Stimulated activated CD8-positive, alpha-beta memory T cell treated with anti-CD3 and anti-CD28 coated beads, Interleukin-7, amount 100 ng/mL, for 48 hours (primary cell): ENCODE measurements around the gene MTSS2.

ENCODE experiments used
- DNase-seq, 2 donors: peaks; one replicate each; pipeline ENCODE4 v3.0.0-alpha.2; 2020; ENCODE audit warnings: low read depth in 1 of 2; ENCODE audit errors: extremely low read depth in 1 of 2

The MTSS2 gene, protein sequence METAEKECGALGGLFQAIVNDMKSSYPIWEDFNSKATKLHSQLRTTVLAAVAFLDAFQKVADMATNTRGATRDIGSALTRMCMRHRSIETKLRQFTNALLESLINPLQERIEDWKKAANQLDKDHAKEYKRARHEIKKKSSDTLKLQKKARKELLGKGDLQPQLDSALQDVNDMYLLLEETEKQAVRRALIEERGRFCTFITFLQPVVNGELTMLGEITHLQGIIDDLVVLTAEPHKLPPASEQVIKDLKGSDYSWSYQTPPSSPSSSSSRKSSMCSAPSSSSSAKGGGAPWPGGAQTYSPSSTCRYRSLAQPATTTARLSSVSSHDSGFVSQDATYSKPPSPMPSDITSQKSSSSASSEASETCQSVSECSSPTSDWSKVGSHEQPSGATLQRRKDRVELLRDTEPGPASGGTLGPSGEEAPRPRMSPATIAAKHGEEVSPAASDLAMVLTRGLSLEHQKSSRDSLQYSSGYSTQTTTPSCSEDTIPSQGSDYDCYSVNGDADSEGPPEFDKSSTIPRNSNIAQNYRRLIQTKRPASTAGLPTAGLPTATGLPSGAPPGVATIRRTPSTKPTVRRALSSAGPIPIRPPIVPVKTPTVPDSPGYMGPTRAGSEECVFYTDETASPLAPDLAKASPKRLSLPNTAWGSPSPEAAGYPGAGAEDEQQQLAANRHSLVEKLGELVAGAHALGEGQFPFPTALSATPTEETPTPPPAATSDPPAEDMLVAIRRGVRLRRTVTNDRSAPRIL

DNA sequence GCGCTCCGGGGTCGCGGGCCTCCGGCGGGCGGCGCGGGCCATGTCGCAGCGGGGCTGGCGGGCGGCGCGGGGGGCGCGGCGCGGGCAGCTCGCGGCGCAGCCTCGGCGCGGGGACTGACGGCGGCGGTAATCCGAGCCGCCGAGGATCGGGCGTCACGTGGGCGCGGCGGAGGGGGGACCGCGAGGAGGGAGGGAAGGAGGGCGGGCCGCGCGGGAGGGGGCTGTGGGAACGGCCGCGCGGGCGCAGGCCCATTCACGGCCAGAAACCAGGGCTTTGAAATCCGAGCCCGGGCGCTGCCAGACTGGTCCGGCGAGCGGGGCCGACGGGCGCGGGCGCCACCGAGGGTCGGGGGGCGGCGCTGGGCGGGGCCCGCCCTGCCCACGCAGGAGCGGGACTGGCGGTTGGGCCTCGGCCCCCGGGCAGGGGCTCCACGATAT lies at the start of gene MTSS2:
Gene MTSS2 (minus strand): TSS at position 116 of the 438 bp plus-strand sequence. CDS start 262 bp downstream, outside the sequence.
- DNase-seq = no peak

DNA sequence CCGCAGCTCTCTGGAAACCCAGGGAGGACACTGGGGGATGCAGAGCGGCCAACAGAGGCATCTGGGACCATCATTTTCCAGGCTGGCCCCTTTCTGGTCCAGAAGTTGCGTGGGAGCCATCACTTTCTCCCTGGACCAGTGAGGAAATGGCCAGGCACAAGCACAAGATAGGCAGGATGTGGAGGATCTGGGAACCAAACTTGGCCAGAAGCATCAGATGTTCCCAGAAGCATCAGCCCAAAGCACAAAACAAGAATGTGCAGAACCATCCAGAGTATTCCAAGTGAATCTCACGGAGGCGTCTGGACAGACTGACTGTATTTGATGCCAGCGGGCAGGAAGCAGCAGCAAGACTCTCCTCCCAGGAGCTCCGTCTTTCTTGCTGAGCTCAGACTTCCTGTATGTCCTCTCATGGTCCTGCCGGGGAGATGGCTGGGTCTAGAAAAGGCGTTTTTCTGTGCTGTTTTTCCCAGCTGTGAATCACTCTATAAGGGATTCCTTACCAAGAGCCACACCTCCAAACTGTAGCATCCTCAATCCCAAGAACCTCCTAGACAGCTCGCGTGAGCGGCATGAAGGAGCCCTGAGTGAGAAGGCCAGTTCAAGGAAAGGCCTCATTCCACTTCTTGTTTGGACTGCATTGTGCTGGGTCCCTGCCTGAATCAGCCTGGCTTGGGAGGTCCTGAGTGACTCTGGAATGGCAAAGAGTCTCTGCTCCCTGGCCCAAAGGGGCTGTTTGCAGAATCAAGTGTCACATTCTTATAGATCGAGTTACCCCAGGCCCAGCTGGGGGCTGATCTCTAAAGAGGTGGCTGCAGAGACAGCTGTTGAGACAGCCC lies 49.5 kb upstream of the MTSS2 start:
- no peak for DNase-seq

DNA sequence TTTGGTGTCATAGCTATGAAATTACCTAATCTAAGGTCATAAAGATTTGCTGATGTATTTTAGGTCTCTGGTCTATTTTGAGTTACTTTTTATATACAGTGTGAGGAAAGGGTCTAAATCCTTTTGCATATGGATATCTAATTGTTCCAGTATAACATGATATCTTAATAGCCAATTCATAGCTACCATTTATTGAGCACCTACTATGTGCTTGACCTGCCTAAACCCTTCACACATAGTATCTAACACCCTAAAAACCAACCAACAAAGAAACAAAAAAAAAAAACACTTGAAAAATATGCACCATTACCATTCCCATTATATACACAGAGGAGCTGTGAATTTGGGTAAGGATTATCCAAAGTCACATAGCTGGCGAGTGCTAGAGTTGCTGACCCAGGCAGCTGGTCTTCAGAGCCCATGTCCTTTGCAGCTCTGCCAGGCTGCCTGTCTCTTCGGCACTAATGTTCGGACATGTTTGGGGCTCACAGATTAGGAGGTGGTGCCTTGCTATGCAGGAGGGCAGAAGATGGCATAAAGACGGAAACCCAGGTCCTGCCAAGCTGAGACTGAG lies 48.8 kb upstream of the MTSS2 start:
- DNase-seq = no peak

DNA sequence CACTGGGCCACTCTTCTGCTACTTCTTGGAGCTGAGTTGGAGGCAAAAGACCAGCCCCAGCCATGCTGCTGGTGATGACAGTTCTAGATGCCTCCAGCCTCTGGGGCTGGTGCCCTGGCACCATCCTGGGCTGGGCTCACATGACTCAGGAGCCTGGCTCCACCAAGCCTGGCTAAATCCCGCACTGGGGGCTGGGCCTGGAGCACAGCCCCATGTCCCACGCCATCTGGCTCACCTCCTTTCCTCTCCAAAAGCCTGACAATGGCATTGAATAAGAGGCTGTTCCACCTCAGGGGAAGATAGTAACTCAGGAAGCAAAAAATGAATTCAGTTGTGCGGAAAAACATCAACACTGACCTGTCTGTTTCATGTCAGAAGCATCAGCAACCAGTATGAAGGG lies 45.1 kb upstream of the MTSS2 start:
- DNase-seq = no peak

DNA sequence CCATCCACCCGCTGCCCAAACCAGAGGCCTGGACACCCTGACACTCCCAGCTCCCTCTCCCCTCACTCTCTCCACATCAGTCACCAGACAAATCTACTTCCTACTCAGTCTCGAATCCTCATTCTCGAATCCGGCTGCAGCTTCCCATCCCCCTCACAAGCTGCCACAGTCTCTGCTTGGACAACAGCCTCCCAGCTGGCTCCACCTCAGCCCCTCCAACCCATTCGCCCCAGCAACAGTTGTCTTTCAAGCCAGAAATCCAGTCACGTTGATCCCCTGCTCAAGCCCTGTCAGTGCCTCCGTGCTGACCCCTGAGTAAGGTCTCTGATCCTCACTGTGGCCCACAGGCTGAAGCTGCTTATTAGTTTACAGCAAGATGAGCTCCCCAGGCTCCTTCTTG lies 44.2 kb upstream of the MTSS2 start:
- DNase-seq = no peak

DNA sequence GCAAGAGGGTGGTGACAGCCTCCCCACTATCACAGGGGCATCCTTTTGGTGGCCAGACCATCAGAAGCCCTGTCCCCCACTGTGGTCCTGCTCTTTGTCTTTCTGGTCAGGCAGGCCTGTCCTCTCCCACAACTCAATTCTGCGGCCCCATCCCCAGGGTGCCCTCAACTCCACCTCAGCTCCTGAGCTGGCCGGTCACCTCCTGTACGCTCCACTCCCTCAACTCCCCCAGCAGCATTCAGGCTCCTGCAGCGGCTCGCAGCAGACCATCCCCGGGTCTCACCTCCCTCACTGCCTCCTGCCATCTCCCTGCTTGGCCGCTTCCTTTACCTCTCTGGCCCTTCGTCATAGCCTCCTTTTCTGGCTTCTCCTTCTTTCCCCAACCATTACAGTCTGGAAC lies 43.4 kb upstream of the MTSS2 start:
- DNase-seq = no peak

DNA sequence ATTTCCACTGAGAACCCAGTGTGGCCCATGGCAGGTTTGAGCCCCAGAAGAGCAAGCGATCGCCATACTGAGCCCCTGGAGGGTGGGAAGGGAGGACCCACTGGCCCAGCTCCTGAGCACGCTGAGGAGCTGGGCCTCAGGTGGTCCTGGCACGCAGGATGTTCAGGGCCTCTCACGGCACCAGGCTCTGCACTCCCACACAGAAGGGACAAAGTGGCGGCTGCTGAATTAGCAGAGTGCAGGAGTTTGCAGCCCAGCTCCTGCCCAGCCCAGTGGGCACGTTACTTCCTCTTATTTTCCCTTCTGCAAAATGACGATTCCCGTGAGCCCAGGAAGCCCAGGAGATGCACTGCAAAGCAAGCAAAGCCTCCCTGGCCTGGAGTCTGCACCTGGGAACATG lies 42.3 kb upstream of the MTSS2 start:
- DNase-seq = no peak

DNA sequence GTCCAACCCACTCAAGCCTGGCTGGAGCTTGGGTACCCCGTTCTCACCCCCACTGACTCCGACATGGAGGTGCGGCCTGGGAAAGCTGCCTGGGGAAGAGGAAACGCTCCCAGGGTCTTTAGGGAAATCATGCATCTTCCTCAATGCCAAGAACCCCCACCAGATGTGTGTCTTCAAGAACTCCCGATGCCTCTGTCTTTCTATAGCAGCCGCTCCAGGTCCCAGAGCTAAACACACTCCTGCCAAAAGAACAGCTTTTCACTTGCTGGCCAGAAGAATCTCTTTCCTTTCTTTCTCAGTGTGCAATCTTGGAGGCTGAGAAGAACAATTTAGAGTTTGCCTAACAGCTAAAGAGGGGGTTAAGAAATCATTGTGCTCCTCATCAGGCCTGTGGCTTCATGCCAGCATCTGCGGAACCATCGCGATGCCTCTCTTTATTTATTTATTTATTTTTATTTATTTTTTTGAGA lies 41.1 kb upstream of the MTSS2 start:
- DNase-seq = no peak

DNA sequence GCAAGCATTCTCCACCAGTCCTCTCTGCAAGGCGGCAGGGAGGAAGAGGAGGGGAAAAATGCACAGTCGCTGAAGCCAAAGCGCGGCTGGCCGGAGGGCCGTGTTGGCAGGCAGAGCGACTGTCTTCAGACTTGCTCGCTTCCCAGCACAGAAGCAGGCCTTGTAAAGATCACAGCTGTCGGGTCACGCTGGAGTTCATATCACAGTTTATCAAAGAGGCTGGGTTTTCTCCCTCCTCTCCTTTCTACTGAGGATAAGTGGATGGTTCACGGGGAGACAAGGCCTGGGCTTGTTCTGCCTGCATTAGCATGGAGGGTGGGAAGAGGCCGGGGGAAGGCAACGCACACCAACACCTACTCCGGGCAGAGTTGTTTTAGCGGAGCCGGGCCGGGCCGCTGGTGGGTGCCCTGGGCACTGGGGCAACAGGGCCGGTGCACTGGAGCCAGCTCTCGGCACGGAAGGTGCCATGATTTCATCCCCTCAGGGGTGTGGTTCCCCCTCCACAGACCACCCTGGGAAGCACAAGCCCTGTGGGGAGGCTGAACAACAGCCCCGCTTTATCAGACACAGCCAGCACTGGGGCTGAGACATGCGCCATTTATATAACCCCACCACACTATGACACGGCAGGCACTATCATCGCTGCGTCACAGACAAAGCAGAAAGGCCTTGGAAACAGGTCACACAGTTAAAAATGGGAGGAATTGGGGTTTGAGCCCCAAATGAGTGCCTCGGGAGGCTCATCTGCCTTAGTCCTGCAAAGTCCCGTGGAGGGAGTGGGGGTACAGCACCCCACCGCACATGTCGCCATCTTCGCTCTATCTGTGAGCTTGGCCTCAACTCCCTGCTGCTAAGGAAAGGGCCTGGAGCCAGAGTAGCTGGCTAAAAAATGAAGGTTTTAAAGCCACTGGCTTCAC lies 40.3 kb upstream of the MTSS2 start:
- DNase-seq = no peak

DNA sequence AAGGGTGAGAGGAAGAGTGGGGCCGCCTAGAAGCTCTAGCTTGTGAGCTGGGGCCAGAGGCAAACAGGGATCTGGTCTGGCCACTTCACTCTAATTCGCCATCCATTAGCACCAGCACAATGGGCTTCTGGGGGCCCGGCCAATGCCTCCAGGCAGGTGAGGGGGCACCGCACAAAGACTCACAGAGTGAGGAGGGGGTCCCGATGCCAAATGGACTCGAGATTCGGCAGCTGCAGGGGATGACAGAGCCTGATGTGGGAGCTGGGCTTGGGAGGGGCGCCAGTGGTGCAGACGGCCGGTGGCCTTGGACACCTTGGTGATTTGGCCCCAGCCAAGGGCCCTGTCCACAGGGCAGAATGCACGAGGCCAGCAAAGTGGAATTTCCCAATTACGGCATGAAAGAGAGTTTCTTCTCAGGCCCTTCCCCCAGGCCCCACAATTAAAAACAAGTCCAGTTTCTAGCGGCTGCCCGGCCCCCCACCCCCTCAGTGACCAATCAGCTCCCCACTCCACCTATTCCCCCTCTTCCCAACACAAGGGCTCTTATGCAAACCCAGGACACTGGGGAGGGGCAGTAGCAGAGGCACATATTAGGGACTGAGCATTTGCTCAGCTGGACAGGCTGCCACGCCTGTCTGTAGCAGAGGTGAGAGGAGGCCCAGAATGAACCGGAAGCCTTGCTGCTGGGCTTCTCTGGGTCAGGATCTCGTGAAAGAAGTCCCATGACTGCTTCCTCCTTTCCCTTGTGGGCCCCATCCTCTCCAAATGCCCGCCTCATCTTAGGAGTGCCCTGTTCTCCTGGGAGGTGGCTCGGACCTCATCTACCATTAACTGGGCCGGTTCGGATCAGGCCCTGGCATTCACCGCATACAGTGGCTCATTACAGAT lies 39.4 kb upstream of the MTSS2 start:
- no peak for DNase-seq

DNA sequence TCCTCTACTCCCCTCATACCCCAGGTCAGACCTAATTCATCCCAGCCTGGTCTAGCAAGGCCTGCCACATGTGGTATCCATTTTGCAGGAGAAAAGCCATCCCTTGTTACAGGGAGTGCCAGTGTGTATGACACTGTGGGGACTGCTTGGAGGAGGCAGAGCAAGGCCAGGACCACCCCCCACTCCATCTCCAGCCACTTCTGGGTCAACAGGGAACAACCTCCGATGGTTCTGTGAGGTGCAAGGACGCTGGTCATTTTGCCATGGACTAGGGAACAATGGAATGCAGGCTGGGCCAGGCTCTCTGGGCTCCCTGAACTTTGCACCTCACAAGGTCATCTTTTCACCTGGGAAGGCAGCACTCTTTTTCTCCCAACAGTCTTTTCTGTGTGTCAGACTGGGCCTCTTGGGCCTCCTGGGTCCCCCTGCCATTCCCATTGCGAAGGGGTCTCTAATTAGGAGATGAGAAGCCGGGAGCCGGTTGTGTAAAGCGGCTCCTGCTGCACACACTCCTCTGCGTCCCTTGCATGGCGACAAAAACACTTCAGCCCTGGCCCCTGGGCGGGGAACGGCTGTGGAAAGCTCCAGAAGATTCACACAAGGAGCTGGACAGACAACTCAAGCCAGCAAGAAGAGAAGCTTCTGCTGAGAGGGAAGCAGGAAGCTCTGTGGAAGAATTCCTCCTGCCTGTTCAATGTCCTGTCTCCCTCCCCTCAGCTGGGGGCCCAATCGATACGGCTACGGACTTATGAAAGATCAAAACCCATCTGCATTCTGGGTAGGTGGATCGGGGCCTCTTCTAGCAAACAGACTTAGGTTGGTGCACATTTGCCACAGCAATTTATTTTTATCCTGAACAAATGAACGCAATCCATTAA lies 38.5 kb upstream of the MTSS2 start:
- no peak for DNase-seq

DNA sequence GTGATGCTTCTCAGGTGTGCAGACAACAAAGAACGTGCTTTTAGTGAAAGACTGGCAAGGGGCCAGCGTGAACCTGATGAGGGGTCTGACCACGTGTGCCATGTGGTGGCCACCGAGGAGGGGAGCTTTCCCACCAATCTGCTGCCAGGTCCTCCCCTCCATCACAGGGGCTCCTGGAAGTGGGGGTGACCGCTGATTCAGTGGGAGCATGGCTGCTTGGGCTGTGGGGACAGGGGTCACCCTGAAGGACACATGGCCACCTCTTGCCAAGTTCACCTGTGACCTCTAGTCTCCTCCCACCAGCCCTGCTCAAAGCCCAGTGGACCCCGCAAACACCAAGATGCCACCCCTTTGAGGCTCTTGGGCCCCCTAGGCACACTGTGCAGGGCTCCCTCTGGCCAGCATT lies 37.9 kb upstream of the MTSS2 start:
- no peak for DNase-seq

DNA sequence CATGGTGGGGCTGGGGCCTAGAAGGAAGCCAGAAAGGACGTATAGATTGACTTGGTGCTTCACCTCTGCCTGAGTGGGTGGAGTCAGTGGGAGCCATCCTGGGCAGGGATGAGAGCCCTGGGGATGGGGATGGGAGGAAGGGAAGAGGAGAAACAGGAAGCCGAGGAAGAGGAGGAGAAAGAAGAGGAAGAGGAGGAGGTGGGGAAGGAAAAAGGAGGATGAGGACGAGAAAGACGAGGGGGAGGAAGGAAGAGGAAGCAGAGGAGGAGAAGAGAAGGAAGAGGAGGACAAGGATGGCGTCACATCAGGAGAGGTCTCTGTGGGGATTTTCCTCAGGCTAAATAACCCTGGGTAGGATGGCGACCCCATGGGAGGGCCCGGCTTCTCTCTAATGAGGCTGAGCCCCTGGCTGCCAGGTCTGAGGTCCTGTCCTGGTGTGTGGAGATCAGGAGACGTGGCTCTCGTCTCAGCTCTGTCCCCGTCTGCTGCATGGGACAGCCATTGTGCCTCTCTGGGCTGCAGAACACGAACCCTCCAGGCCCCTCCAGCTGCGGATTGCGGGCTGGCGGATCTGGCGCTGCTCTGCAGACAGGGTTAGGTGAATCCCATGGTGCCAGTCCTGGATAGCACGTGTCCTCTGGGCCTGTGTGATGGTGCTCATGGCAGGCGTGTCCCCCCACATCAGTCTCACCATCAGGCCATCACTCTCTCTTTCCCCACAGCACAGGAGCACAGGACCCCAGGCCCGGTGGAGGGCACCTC lies 35.5 kb upstream of the MTSS2 start:
- DNase-seq = no peak

DNA sequence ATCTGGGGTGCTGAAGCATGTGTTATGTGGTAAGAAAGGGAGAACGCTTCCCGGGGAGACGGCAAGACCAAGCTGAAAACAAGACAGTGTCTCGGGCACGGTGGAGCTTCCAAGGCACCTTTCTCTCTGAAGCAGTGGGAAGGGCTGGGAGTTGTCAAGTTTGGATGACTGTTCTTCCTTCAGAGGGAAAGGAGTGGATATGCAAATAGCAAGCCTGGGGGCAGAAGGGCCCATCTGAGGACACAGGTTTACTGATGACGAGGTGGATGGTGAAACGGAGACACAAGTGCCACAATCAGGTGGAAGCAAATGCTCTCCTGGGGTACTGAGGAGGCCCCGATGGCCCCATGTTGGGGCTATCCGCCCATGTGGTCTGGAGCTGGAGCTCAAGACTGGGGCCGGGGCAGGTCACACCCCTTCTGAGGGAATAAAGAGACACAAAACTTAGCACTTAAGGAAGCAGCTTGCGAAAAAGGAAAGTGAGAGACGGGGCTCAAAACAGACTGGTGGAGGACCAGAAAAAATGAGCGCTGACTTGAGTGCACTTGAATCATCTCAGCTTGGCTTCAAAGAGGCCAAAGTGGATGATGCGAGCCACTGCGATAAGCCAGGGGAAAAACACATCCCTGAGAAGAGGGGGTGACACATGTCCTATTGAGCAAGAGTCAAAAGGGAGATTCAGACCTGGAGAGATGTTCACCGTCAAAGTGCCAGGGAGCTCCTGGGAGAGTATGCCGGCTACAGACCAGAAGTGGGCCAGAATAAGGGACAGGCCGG lies 34.8 kb upstream of the MTSS2 start:
- no peak for DNase-seq

DNA sequence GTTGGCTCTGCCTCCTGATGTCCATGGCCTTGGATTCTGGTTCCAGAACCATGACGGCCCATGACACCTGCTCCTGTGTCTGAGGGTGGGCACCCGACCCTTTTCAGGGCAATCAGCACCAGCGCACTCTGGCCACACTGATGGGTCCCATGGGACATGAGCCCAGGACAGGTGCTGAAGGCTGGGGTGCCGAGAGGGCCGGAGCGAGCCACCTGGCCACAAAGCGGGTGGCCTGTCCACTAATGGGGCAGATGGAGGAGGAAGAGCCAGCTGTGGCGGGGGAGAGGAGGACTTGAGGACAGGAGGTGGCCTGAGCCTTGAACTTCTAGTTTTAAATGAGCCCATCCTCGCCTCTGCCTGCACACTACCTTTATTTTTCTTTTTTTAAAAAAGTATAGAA lies 31.2 kb upstream of the MTSS2 start:
- DNase-seq = no peak

DNA sequence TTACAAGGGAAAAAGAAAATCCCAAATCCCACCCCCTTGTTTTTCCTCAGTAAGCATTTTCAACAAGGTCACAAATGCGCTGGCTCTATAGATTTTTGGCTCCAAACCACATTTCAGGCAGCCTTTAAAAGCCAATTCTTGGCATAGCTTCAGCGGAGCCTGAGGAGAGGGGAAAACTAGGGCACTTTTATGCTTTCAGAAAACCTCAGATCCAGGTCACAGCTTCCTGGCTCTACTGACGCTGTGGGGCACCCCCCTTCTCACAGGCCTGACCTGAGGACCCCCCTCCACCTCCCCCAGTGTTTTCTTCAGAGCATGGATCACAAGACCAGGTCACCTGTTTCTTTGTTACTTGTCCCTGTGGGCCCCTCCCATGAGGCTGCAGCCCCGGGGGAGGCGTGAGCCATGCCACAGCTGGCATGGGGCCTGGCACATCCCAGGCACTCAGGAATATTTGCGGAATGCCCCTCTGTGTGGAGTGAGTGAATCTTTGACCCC lies 30.1 kb upstream of the MTSS2 start:
- DNase-seq = no peak
